Adrenal gland (tissue), 12 donors: ENCODE data around the gene PRKCB. TPM values are rescaled to one million over a fixed set of nuclear protein-coding genes. Genes with fewer than 3 reads are reported as not detected.

Source experiments
- DNase-seq, 7 donors: peaks; one replicate each; pipeline ENCODE4 v3.0.0-alpha.2; 2019 to 2020
- H3K27ac ChIP-seq, 5 donors: fragments of 200-600 bp; sonication (generic) in 4 of 5; 1 replicate in 3 of 5; 2 replicates in 2 of 5; pipeline versions ENCODE4 v1.5.1 to v1.8.0; 2016 to 2020; ENCODE audit warnings: mild to moderate bottlenecking in 1 of 5
- H3K27me3 ChIP-seq: fragments of 200-600 bp; 2 replicates; pipeline ENCODE4 v1.8.0; 2021
- H3K36me3 ChIP-seq, 2 donors: fragments of 200-600 bp; replicated peaks in 1 of 2; 1 replicate in 1 of 2; 2 replicates in 1 of 2; pipeline versions ENCODE4 v1.5.1 to v1.8.0; 2018 to 2022
- H3K4me1 ChIP-seq, 2 donors: fragments of 200-600 bp; replicated peaks in 1 of 2; 1 replicate in 1 of 2; 2 replicates in 1 of 2; pipeline versions ENCODE4 v1.5.1 to v1.8.0; 2018 to 2021
- H3K4me3 ChIP-seq, 4 donors: fragments of 200-600 bp; sonication (generic) in 3 of 4; one replicate each; pipeline ENCODE4 v1.5.1; 2016 to 2018
- H3K9me3 ChIP-seq, 3 donors: fragments of 200-600 bp; sonication (generic) in 1 of 3; replicated peaks in 1 of 3; 1 replicate in 2 of 3; 2 replicates in 1 of 3; pipeline versions ENCODE4 v1.5.1 to v1.8.0; 2016 to 2021
- POLR2A ChIP-seq, 2 donors: fragments of 450-650 bp; IDR thresholded peaks; one replicate each; pipeline ENCODE4 v1.6.1; 2017; ENCODE audit warnings: antibody characterized with exemption in 2 of 2, mild to moderate bottlenecking in 2 of 2, moderate library complexity in 1 of 2
- WGBS, 4 donors: extraction: QIAGEN DNeasy Blood & Tissue Kit in 2 of 4; methylation state at CpG; one replicate each; pipeline versions ENCODE4 v1.1.5 to v1.1.7; 2013 to 2017; 5-methylcytosine and 5-hydroxymethylcytosine counted together
- intact Hi-C, 2 donors: fragments of 100-400 bp; cut with DNase I; formaldehyde crosslinking; loops; one replicate each; pipeline versions ENCODE4 v1.14.1 to v1.15.0; 2022 to 2023
- polyA plus RNA-seq, 3 donors: library from polyadenylated mRNA; stranded (reverse); fragments of 200-250 nt in 2 of 3; fragments of 350-450 nt in 1 of 3; fragmentation: Illumina TruSeq in 1 of 3; extraction: RNeasy Lipid Tissue Mini Kit (QIAGEN cat#74804) in 1 of 3; gene quantifications; one replicate each; pipeline ENCODE4 v1.2.3, GENCODE V29; 2013 to 2014
- total RNA-seq, 9 donors: library from RNA; depleted of rRNA in 4 of 9; stranded (reverse); fragments of >200 nt in 4 of 9; fragments of 120-200 nt in 1 of 9; fragmentation: NEBNext Ultra II Directional in 1 of 9; extraction: Animal tissue kit (Norgen Biotek cat#: 25700) in 1 of 9; gene quantifications; one replicate each; pipeline versions ENCODE4 v1.1.0 to v1.2.4, GENCODE V29; 2013 to 2023
- TF ChIP-seq, protein P1 (sequence below), 6 experiments: fragments of 450-650 bp in 4 of 6; fragments of 200-600 bp in 2 of 6; sonication (generic) in 1 of 6; IDR thresholded peaks; 1 replicate in 5 of 6; 2 replicates in 1 of 6; pipeline versions ENCODE4 v1.5.1 to v1.8.0; 2016 to 2021; ENCODE audit warnings: antibody characterized with exemption in 6 of 6, mild to moderate bottlenecking in 2 of 6, moderate library complexity in 1 of 6
- donor health status: healthy with polysubstance abuse.
- donor health status: Bipolar disorder and iron deficiency.
- donor health status: DM: yes; HTN: yes; CAD: no.
- donor health status: DM: no; HTN: no; CAD: no.
- donor health status: DM: no; HTN: no; CAD: no.
- donor health status: DM: yes; HTN: yes; CAD: no.

PRKCB gene
- total and polyA plus RNA-seq, 12 donors: 0.54 to 8.0 (median 3.0) TPM

DNA sequence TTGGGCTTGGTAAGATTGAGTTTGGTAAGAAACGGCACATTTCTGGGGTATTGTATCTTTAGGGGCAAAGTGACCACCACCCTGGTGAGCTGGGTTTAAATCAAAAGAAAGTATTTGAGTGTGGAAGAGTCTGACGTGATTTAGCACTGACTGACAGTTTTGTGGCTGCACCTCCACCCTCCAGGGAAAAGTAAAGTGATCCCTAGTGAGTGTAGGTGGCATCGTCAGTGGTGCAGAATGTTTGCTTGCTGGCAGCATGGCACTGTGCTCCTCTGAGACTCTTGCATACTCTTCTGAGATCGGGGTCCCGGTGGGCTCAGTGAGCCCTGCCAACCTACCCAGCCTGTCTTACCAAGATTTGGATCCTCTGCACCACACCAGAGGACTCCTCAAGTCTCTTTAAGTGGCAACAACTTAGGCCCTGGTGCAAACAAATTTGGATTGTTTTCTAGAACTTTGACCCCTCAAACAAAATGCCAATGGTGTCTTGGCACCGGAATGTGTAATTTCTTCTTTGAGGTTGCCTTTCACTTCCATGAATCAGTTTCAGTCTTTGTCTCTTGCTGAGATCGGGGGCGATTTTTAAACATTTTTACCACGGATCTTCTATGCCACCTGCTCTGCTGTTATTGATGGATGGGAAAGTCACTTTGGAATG lies 2.8 kb downstream of the PRKCB start:
- DNase-seq: no peak
- TF ChIP-seq POLR2A (IDR thresholded peaks at IDR 0.05): no peak
- TF ChIP-seq, protein P1, sequence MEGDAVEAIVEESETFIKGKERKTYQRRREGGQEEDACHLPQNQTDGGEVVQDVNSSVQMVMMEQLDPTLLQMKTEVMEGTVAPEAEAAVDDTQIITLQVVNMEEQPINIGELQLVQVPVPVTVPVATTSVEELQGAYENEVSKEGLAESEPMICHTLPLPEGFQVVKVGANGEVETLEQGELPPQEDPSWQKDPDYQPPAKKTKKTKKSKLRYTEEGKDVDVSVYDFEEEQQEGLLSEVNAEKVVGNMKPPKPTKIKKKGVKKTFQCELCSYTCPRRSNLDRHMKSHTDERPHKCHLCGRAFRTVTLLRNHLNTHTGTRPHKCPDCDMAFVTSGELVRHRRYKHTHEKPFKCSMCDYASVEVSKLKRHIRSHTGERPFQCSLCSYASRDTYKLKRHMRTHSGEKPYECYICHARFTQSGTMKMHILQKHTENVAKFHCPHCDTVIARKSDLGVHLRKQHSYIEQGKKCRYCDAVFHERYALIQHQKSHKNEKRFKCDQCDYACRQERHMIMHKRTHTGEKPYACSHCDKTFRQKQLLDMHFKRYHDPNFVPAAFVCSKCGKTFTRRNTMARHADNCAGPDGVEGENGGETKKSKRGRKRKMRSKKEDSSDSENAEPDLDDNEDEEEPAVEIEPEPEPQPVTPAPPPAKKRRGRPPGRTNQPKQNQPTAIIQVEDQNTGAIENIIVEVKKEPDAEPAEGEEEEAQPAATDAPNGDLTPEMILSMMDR (IDR thresholded peaks at IDR 0.05): no peak
- no peak overlapping the region for H3K4me3 ChIP-seq
- H3K27ac ChIP-seq: no peak overlapping the region
- intact Hi-C loops: no loop called here
- H3K9me3 ChIP-seq: no peaks in the 10 kb centered on the region
- peaks cover 36% of the 10 kb centered on the region for H3K27me3 ChIP-seq
- H3K4me1 ChIP-seq: no peaks in the 10 kb centered on the region
- H3K36me3 ChIP-seq: no peaks in the 10 kb centered on the region
- WGBS, 4 donors: 31 to 60% (median 53%) methylated on average over 9 of the region's 9 CpGs

GRCh38 chr16:23840310-23840709 lies 4.5 kb downstream of the PRKCB start:
- no peak overlapping the region for H3K27ac ChIP-seq
- H3K4me1 ChIP-seq: no peaks in the 10 kb centered on the region
- peaks cover 32% of the 10 kb centered on the region for H3K27me3 ChIP-seq
- 62 to 83% (median 68%) methylated on average over 3 of the region's 3 CpGs for WGBS, 4 donors
- intact Hi-C loops: no loop called here
- H3K4me3 ChIP-seq: no peak overlapping the region
- H3K36me3 ChIP-seq: no peaks in the 10 kb centered on the region
- TF ChIP-seq, protein P1 (IDR thresholded peaks at IDR 0.05): no peak
- TF ChIP-seq POLR2A (IDR thresholded peaks at IDR 0.05): no peak
- no peaks in the 10 kb centered on the region for H3K9me3 ChIP-seq
- DNase-seq: no peak

DNA sequence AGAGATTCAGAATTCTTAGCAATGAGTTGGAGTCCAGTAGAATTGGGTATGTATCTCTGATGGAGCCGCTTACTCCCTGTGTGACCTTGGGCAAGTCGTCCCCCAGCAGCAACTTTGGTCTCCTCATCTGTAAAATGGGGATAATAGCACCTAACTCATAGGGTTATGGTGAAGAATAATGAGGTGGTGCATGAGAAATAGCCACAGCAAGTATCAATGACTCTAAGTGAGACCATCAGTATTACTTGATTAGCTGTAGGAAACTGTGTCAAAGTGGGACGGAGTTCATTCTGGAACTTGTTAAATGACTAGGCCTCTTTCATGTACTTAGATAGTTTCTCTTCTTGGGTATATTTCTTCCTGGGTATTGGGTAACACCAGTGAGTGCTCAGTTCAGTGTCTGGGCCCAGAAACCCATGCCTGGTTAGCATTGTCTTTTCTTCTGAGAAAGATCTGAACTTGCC lies 6.4 kb downstream of the PRKCB start:
- H3K36me3 ChIP-seq: no peaks in the 10 kb centered on the region
- no peak overlapping the region for H3K27ac ChIP-seq
- DNase-seq: no peak
- intact Hi-C loops: no loop called here
- no peaks in the 10 kb centered on the region for H3K9me3 ChIP-seq
- H3K4me1 ChIP-seq: no peaks in the 10 kb centered on the region
- 78 to 89% (median 85%) methylated on average over 3 of the region's 3 CpGs for WGBS, 4 donors
- H3K27me3 ChIP-seq: peaks cover 18% of the 10 kb centered on the region
- H3K4me3 ChIP-seq: no peak overlapping the region
- TF ChIP-seq, protein P1 (IDR thresholded peaks at IDR 0.05): no peak
- no peak for TF ChIP-seq POLR2A (IDR thresholded peaks at IDR 0.05)

GRCh38 chr16:23843143-23843542 lies 7.4 kb downstream of the PRKCB start:
- H3K27ac ChIP-seq: no peak overlapping the region
- no peak overlapping the region for H3K4me3 ChIP-seq
- intact Hi-C loops: no loop called here
- TF ChIP-seq, protein P1 (IDR thresholded peaks at IDR 0.05): no peak
- no peak for TF ChIP-seq POLR2A (IDR thresholded peaks at IDR 0.05)
- no peaks in the 10 kb centered on the region for H3K9me3 ChIP-seq
- peaks cover 8% of the 10 kb centered on the region for H3K27me3 ChIP-seq
- no peaks in the 10 kb centered on the region for H3K4me1 ChIP-seq
- WGBS, 4 donors: 58 to 68% (median 65%) methylated on average over 4 of the region's 4 CpGs
- no peak for DNase-seq
- no peaks in the 10 kb centered on the region for H3K36me3 ChIP-seq
